ES-I3 (cell line): Measurements from ENCODE around the gene BBX.

Source experiments
- H3K36me3 ChIP-seq: 2 replicates; pipeline ENCODE4 v1.6.1; 2013; ENCODE audit warnings: mild to moderate bottlenecking, low read length, control low read depth, moderate library complexity; ENCODE audit not compliant: insufficient read depth
- H3K4me1 ChIP-seq: 2 replicates; pipeline ENCODE4 v1.6.1; 2013; ENCODE audit warnings: mild to moderate bottlenecking, control low read depth, low read length; ENCODE audit not compliant: insufficient read depth
- H3K9ac ChIP-seq: 2 replicates; pipeline ENCODE4 v1.6.1; 2013; ENCODE audit warnings: low read depth, mild to moderate bottlenecking, low read length, moderate library complexity
- H3K9me3 ChIP-seq: 2 replicates; pipeline ENCODE4 v1.6.1; 2013; ENCODE audit warnings: mild to moderate bottlenecking, low read length, moderate library complexity; ENCODE audit not compliant: control insufficient read depth, insufficient read depth

BBX gene

DNA sequence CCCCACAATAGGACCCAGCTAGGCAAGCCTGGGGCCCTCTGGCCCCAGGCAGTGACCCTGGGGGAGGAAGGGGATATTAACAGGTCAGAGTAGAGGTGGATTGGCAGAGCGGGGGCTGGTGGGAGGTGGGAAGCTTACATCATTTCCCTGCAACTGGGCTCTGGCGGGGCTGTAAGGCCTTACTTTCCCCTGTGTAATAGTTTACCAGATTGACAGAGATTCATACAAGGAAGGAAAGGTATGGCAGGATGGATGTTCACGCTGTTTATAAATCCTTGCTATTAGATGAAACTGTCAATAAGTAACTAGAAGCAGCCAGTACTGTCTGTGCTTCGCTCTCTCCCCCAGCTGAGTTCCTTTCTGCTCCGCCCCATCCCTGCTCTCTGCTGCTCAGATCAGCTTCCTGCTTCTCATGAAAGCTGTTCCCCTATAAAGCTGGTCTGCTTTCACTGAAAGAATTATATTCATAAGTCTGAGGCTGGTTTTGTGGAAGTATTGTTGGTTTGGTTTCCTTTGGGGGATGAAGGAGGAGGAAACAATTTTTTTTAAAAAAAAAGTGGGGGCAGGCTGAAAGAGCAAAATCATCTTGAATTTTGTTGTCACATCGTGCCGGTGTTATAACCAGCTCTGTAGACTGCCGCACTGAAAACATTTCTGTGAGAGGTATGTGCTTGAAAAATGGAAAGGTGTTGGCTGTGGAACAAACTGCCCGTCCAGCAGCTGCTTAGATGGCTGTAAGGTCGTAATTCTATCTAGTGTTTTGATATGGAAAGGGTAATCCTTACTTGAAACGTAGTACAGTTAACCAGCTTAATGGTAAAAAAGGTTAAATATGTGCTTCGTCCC, 76.4 kb downstream of the BBX start:
- H3K36me3 ChIP-seq = no peaks in the 10 kb centered on the region
- peak overlapping the region; percentile 46 for H3K9ac ChIP-seq
- no peaks in the 10 kb centered on the region for H3K9me3 ChIP-seq
- H3K4me1 ChIP-seq = peaks cover 37% of the 10 kb centered on the region

GRCh38 chr3:107599772-107600145, 77.0 kb downstream of the BBX start:
- Histone ChIP-seq H3K36me3 (no peaks in the 10 kb centered on the region), H3K4me1 (peaks cover 42% of the 10 kb centered on the region)

GRCh38 chr3:107600780-107601179, 78.0 kb downstream of the BBX start:
- Histone ChIP-seq H3K4me1 (peaks cover 48% of the 10 kb centered on the region), H3K9me3 (no peaks in the 10 kb centered on the region)

More at GRCh38 chr3:107599772-107600145, 77.0 kb downstream of the BBX start:
- Histone ChIP-seq H3K9me3 (no peaks in the 10 kb centered on the region), H3K9ac (peak overlapping the region; percentile 46)

GRCh38 chr3:107604057-107604822, 81.5 kb downstream of the BBX start:
- Histone ChIP-seq H3K36me3 (no peaks in the 10 kb centered on the region), H3K9ac (no peak overlapping the region), H3K9me3 (no peaks in the 10 kb centered on the region), H3K4me1 (peaks cover 24% of the 10 kb centered on the region)

More at GRCh38 chr3:107600780-107601179, 78.0 kb downstream of the BBX start:
- no peak overlapping the region for H3K9ac ChIP-seq
- H3K36me3 ChIP-seq = no peaks in the 10 kb centered on the region

- Histone ChIP-seq H3K9ac (no peak overlapping the region), H3K4me1 (peaks cover 5% of the 10 kb centered on the region; the same call in 1 of the 2 replicates), H3K36me3 (no peaks in the 10 kb centered on the region), H3K9me3 (no peaks in the 10 kb centered on the region; the same call in 1 of the 2 replicates)
These were observed 89.2 kb downstream of the BBX start for GRCh38 chr3:107611775-107612469.

- Histone ChIP-seq H3K9me3 (no peaks in the 10 kb centered on the region; the same call in 1 of the 2 replicates), H3K9ac (no peak overlapping the region), H3K36me3 (no peaks in the 10 kb centered on the region), H3K4me1 (peaks cover 5% of the 10 kb centered on the region; the same call in 1 of the 2 replicates)
These were observed 89.9 kb downstream of the BBX start for GRCh38 chr3:107612664-107613084.

DNA sequence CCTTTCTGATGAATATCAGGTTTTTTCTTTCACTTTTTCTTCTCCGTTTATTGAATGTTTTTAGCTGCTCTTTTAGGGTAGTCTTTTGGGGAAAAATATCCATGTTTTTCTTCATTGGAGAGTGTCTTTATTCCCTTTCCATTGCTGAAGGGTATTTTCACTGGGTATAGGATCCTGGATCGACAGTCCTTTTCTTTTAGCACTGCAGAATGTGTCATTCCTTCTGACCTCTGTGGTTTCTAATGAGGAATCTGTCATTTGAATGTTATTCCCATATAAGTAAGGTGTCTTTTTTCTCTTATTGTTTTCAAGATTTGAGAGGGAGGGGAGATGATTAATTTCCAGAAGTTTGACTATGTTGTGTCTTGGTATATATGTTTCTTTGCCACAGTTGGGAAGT, 96.8 kb downstream of the BBX start:
- no peak overlapping the region for H3K9ac ChIP-seq

DNA sequence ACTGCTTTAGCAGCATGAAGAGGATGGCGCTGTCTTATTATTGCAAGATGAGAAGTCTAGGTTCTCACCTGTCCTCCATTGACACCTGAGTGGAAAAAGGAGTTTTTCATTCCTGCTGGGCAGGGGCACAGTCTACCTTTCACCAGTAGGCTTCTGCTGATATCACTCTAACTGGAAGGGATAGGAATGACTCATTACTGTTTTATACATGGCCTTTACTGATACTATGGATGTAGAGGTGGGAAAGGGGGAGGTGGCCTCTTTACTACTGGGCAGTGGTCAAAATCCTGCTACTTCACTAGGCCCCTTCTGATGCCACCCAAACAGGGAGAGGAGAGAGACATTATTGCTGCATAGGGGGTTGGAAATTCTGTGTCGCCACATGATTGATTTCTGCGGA, 97.8 kb downstream of the BBX start:
- Histone ChIP-seq H3K36me3 (no peaks in the 10 kb centered on the region), H3K9ac (no peak overlapping the region), H3K9me3 (no peaks in the 10 kb centered on the region), H3K4me1 (peaks cover 12% of the 10 kb centered on the region; the same call in 1 of the 2 replicates)

More for the DNA sequence above, 96.8 kb downstream of the BBX start:
- Histone ChIP-seq H3K36me3 (no peaks in the 10 kb centered on the region), H3K9me3 (no peaks in the 10 kb centered on the region), H3K4me1 (peaks cover 15% of the 10 kb centered on the region; the same call in 1 of the 2 replicates)

GRCh38 chr3:107621465-107621864, 98.7 kb downstream of the BBX start:
- peaks cover 10% of the 10 kb centered on the region; the same call in 1 of the 2 replicates for H3K4me1 ChIP-seq
- H3K36me3 ChIP-seq = no peaks in the 10 kb centered on the region
- H3K9me3 ChIP-seq = no peaks in the 10 kb centered on the region
- H3K9ac ChIP-seq = no peak overlapping the region

DNA sequence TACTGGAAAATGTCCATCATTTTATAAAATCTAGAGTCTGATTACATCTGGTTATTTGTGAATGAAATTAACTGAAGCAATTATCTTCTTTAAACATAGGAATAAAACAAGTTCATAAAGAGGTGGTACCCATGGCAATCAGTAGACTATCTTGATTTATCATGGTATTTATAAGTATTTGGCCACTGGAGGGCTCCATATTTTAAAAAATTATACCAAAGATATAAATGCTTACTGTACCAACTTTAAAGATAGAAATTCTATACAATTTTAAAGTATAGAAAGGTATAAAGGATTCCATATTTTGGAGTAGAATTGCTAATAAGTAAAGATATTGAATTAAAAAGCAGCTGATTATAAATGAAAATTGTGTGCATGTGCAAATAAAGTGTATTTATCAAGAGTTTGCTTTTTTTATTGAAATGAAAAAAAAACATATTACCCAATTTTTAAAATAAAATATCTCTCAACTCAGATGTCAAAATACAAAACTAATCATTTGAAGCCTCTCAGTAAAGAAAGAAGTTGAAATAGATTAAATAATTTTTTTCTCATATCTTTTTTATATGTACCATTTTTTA, 105.3 kb downstream of the BBX start:
- Histone ChIP-seq H3K4me1 (peaks cover 10% of the 10 kb centered on the region; the same call in 1 of the 2 replicates), H3K9me3 (no peaks in the 10 kb centered on the region), H3K36me3 (no peaks in the 10 kb centered on the region), H3K9ac (no peak overlapping the region)

DNA sequence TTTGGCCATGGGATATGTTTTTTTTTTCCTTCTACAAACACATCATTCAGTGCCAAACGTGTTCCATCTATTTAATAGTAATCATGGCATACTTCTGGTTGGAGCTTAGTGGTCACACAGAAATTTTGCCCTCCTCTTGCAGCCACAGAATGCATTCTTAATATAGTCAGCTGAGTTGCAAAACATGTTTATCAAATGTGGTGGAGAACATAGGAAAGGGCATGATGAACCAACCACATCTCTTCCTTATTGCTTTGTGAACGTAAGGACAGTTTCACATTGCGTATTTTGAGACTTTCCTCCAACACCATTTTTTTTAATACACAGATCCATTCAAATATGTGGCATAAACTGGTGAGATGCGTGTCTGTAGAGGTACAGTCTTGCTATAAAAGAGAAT, 106.8 kb downstream of the BBX start:
- Histone ChIP-seq H3K9me3 (no peaks in the 10 kb centered on the region), H3K9ac (no peak overlapping the region), H3K36me3 (no peaks in the 10 kb centered on the region), H3K4me1 (peaks cover 8% of the 10 kb centered on the region; the same call in 1 of the 2 replicates)

DNA sequence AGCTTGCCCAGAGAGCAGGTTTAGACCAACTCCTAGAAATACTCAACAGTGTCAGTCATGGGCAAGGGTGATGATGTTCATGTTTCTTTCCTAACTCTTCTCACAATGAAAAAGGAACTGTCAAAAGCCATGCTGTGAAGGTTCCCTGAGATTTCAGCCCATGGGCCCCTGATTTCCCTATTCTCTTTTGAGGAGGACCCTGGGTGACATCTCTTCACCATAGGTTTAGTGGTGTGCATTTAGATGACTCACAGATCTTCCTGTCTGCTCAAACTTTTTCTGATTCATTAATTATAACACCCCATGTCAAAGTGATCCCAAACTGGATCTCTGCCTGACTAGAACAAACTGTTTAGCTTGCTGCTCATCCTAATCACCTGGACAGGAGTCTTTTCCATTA, 108.0 kb downstream of the BBX start:
- H3K4me1 ChIP-seq = peaks cover 8% of the 10 kb centered on the region; the same call in 1 of the 2 replicates

DNA sequence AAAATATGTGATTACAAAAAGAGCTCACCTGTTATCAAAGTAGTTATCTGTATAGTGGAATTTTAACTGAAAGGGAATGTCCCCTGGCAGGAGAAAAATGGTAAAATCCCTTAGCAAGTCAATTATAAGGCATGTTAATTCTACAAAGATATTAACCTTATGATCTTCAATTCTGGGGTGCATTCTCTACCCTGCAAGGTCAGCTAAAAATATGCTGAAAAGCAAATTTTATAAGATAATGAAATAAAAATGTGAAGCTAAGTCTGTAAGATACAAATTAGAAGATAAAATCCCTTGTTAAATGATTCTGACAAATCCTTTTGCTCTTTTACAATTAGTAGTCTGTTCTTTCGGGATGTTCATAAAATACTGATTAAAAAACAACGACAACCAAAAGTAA, 109.8 kb downstream of the BBX start:
- no peaks in the 10 kb centered on the region for H3K9me3 ChIP-seq
- no peaks in the 10 kb centered on the region for H3K36me3 ChIP-seq
- peaks cover 8% of the 10 kb centered on the region; the same call in 1 of the 2 replicates for H3K4me1 ChIP-seq
- H3K9ac ChIP-seq = no peak overlapping the region

More for the DNA sequence above, 108.0 kb downstream of the BBX start:
- H3K9ac ChIP-seq = no peak overlapping the region
- H3K9me3 ChIP-seq = no peaks in the 10 kb centered on the region
- no peaks in the 10 kb centered on the region for H3K36me3 ChIP-seq
